Measurements from ENCODE around the gene HYAL1.
"Not testable (repeated sequence)": the region's sequence is repeated elsewhere in the genome, so short reads cannot be mapped to it uniquely, and the experiment has no call there.

The HYAL1 gene

DNA sequence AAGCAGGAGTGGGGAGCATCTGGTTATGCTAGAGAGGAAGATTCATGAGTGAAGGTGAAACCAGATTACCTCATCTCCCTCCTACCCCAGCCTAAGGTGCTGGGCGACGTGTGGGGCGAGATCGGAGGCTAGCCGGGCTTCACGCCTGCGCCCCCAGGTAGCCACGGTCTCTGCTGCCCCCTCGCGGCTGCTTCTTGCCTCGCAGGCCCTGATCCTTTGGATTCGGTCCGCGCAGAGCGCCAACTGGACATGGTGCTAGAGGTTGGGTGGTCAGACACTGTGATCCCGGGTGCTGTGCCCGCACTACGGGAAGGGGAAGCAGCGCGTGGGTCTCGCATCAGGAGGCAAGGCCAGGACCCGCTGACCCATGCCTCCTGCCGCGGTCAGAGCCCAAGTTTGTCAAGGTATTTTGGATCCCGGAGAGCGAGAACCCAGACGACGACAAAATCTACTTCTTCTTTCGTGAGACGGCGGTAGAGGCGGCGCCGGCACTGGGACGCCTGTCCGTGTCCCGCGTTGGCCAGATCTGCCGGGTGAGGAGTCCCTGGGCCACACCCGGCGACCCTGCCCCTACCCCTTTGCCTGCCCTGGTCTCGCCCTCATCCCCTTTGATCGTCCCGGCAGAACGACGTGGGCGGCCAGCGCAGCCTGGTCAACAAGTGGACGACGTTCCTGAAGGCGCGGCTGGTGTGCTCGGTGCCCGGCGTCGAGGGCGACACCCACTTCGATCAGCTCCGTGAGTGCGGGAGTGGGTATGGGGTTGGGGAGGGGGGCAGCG is 30.3 kb downstream of the HYAL1 start:
- DNase-seq (ENCODE audit: low read depth in 2 of 2), result peak; percentile 86 to 93

- DNase-seq (ENCODE audit: low read depth in 2 of 2), result not testable (repeated sequence)
These were observed 30.9 kb downstream of the HYAL1 start for GRCh38 chr3:50272538-50272910.

GRCh38 chr3:50271314-50271936 is 31.9 kb downstream of the HYAL1 start:
- DNase-seq (ENCODE audit: low read depth in 2 of 2), result no peak

- no peak for DNase-seq (ENCODE audit: low read depth in 2 of 2)
These were observed 32.8 kb downstream of the HYAL1 start for GRCh38 chr3:50270422-50271224.

DNA sequence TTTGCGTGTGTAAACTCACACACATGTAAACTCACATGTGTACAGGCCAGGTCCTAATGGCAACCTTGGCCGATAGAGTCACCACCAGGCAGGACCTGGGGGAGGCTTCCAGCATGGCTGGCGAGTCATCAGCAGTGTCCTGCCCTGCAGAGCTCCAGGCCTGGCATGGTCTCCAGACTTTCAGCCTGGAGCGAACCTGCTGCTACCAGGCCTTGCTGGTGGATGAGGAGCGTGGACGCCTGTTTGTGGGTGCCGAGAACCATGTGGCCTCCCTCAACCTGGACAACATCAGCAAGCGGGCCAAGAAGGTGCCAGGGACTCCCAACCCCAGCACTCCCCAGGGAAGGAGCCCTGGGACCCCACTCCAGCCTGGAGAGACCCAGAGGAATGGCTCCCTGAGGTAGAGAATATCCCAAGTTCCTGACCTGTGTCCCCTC is 33.4 kb downstream of the HYAL1 start:
- DNase-seq (ENCODE audit: low read depth in 2 of 2), result no peak

DNA sequence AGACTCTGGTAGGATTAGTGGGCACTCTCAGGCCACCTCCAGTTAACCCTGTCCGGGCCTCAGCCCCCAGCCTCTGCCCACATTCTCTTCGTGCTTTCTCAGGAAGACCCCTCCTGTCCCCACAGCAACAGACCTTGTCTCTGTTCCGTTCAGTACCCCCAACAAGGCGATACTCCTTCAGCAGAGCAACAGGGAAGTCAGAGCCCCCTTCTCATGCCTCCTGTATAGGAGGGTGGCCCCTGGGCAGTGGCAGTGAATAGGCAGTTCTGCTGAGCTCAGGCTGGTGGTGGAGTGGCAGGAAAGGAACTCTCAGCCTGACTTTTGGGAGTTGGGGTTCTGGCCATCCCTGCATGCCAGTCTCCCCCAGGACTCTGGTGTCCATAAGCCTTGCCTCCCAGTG is 33.9 kb downstream of the HYAL1 start:
- DNase-seq (ENCODE audit: low read depth in 2 of 2), result no peak

DNA sequence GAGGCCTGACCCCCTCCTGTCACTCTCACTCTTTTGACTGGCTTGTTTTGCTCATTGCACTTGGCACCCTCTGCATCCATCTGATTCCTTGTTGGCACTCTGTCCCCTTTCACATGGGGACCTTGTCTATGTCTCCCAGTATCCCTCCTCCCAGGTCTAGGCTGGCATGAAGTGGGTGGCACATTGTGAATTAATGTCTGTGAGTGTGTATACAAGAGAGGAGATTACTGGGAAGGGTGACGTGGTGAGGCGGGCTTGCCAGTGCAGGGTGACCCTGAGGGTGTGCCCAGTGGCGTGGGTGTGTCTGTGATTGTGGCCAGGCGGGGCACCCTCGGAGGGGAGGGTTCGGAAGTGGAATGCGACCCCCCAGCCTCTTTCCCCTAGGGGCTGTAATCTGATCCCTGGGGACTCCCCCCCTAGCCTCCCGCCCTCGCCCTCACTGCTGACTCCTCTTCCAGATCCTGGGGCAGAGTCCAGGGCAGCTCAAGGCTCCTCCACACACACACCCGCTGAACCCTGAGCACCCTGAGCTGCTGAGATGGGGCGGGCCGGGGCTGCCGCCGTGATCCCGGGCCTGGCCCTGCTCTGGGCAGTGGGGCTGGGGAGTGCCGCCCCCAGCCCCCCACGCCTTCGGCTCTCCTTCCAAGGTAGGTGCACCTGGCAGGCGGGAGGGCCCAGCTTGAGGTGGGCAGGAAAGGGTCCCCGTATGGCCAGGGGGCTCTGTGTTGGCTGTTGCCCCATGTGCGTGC is 34.5 kb downstream of the HYAL1 start, which contains the start of gene SEMA3B:
Gene SEMA3B (plus strand): TSS at position 445 of the 749 bp plus-strand sequence. CDS start 94 bp downstream, at position 539.
- no peak for DNase-seq (ENCODE audit: low read depth in 2 of 2)

DNA sequence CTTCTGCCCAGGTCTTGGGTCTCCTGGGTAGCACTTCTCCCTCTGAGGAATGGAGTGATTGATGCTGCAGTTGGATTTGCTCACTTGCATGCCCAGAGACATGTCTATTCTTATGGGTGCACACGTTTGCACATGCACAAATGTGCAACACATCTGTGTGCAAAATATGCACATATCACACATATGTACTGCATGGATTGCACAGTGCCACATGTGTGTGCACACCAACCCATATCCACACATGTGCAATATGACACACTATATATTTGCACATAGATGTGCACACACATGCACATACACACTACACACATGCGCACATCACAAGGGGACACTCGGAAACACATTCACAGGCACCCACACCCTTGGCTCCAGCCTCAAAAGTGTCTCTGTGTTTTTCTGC is 35.1 kb downstream of the HYAL1 start:
- DNase-seq (ENCODE audit: low read depth in 2 of 2), result no peak

GRCh38 chr3:50267280-50267913 is 36.0 kb downstream of the HYAL1 start:
- no peak for DNase-seq (ENCODE audit: low read depth in 2 of 2)

GRCh38 chr3:50266836-50267235 is 36.5 kb downstream of the HYAL1 start:
- no peak for DNase-seq (ENCODE audit: low read depth in 2 of 2)

GRCh38 chr3:50266017-50266416 is 37.4 kb downstream of the HYAL1 start:
- DNase-seq (ENCODE audit: low read depth in 2 of 2), result no peak

DNA sequence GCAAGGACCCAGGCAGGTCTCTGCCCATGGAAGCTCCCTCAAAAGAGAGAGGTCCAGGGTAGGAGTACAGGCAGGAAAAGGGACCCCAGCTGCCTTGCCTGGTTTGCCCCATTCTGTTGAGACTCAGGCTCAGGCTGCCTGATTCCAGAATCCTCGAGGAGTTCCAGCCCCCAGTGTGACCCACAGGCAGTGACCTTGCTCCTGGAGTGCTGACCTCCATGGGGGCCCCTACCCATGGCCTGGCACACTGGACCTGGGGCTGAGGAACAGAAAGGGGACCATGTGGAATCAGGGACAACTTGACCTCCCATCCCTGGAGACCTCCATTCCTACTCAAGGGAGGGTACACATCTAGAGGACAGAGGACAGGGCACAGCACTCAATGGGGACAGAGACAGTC is 37.8 kb downstream of the HYAL1 start:
- no peak for DNase-seq (ENCODE audit: low read depth in 2 of 2)

DNA sequence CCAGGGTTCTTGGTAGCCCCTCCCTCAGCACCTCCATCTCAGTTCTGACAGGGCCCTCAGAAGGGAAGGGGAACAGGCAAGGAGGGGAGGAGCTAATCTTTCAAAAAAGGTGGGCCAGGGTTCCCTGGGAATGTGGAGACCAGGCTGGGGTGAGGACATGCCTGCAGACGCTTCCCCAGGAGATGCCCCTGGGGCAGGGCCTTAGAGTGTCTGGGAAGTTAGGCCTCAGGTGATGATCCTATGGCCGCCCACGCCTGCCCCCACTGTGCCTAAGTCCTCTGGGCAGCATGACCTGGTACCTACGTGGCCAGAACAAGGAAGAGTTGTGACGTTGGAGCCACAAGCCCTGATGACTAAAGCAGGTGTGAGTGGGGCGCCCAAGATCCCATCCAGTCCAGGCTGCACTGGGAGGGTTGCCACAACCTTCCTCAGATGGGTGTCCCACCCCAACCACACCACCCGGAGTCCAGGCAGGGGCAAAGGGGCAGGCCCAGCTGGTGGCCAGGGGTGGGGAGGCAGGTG is 38.3 kb downstream of the HYAL1 start:
- DNase-seq (ENCODE audit: low read depth in 2 of 2), result no peak

GRCh38 chr3:50264383-50264963 is 38.9 kb downstream of the HYAL1 start:
- no peak for DNase-seq (ENCODE audit: low read depth in 2 of 2)

DNA sequence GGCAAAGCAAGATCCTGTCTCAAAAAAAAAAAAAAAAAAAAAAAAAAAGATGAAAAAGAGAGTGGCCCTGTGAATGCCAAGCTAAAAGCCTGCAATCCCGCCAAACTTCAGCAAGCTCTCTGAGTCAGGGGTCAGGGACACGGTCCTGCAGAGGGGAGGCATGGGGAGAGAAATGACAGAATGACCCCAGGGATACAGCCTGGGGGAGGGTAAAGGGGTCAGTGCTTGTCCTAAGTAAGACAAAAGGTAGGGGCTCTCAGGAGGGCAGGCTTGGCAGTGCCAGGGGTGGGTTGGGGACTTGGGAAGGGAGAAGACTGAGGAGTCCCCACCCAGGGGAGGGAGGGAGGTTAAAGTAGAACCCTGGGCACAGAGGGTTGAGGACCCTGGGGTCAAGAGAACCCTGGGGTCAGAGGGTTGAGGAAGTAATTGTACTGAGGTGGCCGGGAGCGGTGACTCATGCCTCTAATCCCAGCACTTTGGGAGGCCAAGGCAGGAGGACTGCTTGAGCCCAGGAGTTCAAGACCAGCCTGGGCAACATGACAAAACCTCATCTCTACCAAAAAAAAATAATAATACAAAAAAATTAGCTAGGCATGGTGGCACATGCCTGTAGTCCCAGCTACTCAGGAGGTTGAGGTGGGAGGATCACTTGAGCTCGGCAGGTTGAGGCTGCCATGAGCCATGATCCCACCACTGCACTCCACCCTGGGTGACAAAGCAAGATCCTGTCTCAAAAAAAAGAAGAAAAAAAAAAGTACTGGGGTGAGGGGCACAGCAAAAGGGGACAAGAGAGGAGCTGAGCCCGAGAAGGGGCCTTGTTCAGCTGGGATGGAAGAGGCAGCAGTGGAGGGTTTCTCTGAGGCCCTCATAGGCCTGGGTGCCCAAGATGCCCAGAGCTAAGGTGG is 39.6 kb downstream of the HYAL1 start:
- DNase-seq (ENCODE audit: low read depth in 2 of 2), result no peak

DNA sequence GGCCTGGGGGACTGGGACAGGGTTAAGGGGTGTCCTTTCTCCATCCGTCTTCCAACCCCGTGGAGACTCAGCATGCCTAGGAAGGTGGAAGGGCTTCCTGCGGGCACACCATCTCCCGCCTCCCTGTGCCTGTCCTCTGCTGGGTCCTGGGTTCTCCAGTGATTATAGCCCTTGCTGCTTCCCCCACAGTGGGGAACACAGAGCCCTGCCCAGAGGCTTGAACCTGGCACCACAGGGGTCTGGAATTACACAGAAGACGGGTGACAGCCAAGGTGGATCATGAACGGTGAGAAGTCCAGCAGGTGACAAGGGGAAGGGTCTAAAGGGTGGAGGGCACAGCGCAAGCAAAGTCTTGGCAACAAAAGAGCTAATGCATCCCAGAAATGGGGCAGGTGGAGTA is 40.6 kb downstream of the HYAL1 start:
- DNase-seq (ENCODE audit: low read depth in 2 of 2), result no peak

- not testable (repeated sequence) for DNase-seq (ENCODE audit: low read depth in 2 of 2)
These were observed 41.2 kb downstream of the HYAL1 start for GRCh38 chr3:50262200-50262599.

- DNase-seq (ENCODE audit: low read depth in 2 of 2), result no peak
These were observed 41.9 kb downstream of the HYAL1 start for GRCh38 chr3:50261505-50261904.

GRCh38 chr3:50260942-50261441 is 42.4 kb downstream of the HYAL1 start:
- DNase-seq (ENCODE audit: low read depth in 2 of 2), result no peak

Data from activated CD4-positive, alpha-beta T cell treated with anti-CD3 and anti-CD28 coated beads for 24 hours (primary cell).